GM18526 (cell line): ENCODE data around the gene PERM1.

Experiments
- POLR2A ChIP-seq: IDR thresholded peaks from 3 replicates; pipeline ENCODE4 v1.6.1; 2011; ENCODE audit not compliant: insufficient read length; ENCODE audit errors: extremely low read depth

The PERM1 gene

DNA sequence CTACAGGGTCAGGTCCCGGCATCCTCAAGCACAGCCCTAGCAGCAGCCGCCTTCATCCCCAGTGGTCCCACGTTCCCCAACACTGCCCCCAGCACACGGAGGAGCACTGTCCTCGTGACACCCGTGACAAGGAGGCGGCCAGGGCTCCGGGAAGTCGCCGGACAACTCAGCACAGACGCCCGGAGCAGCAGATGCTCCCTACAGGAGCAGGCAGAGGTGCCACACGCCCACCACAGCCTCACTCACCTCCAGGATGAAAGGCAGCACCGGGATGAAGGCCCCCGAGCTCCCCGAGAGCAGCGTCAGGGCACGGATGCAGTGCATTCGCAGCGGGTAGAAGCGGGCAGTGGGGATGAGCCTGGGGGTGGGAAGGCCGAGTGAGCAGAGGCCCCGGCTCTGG is 31.0 kb downstream of the PERM1 start:
- TF ChIP-seq POLR2A: no peak

DNA sequence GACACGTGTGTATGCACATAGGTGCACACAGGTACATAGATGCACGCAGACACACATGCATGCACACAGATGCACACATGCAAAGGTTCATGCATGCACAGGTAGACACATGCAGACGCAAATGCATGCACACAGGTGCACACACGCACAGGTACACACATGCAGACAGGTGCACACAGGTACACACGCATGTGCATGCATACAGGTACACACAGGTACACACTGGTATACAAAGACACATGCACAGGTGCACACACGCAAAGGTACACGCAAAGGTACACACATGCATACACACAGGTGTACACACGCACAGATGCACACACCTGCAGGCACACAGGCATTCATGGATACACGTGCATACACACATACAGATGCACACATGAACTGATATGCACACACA is 31.6 kb downstream of the PERM1 start:
- no peak for TF ChIP-seq POLR2A

DNA sequence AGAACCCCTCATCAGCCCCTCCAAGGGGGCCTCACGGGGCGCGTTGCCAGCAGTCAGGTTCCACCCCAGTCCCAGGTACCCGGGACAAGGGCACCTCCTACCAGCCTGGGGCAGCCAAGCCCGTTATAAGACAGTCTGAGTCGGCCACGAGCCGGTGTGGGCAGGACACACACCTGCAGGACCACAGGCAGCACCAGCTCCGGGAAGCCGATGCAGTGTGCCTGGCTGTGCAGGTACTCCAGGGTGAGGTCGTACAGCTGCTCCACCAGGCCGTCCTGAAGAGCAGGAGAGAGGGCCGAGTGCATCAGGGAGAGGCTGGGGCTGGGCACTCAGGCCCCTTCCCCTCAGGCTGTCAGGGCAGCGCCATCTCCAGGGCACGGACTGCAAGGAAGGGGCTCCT is 33.9 kb downstream of the PERM1 start:
- TF ChIP-seq POLR2A: no peak

DNA sequence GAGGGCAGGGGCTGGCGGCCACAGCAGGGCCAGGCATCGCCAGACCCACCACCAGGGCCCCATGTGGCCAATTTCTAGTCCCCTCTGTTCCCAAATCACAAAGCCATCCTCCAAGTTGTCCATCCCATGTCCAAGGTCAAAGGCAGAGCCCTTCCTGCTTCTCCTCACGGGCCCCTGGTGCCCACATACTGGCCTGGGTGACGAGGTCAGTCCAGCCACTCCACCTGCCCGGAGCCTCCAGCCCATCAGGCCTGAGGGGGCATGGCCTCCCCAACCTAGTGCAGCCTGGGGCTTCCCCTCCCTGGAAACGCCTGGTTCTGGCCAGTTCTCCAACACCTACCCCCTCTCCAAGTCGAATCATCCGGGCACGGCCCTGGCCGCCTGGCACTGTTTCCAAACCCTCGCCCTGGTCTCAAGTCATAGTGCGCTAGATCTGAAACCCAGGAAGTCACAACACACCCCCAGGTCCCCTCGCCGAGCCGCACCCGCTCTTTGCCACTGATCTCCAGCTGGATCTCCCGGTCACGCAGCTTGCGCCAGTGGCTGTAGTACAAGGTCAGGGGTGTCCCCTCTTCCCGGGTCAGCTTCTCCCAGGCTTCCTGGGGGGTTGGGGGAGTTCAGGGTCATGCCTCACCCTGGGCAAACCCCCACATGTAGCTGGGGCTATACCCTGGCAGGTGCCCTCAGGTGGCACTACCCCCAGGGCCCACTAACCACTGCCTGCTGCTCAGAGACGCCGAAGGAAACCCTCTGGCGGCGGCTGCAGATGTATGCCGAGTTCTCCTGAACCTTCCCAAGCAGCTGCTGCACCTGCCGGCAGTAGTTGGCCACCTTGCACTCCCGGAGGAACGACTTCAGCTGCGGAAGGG is 36.0 kb downstream of the PERM1 start:
- TF ChIP-seq POLR2A: no peak

DNA sequence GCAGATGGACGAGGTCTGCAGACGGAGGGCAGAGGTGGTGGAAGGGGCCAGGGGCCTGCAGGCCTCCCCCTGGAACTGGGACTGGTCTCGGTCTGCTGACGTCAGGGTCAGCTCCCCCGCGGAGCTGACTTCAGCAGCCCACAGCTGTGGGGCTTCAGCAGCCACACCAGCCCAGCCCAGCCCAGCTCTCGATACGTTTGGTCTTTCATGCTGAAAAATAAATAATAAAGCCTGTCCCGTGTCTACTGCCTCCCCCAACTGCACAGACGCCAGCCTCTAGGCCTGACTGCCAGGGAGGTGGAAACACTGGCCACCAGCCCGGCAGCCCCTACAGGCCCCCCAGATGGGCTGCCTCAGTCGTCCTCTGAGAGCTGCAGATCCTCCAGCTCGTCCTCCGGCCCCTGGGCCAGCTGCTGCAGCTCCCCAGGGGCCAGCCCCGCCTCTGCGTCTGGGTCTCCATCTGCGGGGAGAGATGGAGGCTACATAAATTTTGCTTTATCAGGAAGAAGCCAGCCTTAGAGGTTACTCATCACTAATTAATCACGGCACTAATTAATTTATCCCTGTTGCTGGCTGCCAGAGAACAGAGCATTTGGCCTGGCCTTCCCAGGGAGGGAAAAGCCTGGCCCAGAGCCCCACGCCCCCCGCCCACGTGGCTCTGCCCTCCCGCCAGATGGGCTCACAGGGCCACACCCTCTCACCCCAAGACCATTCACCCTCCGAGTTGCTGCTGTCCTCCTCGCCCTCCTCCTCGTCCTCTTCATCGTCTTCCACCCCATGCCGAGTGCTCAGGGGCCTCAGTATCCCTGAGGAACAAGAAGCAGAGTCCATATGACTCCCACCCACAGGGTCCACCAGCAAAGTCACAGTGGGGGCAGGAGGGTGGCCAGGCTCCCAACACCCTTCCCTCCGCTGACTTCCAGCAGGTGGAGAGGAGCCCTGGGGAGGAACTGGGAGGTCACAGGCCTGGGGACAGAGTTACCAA is 37.3 kb downstream of the PERM1 start:
- TF ChIP-seq POLR2A: no peak

DNA sequence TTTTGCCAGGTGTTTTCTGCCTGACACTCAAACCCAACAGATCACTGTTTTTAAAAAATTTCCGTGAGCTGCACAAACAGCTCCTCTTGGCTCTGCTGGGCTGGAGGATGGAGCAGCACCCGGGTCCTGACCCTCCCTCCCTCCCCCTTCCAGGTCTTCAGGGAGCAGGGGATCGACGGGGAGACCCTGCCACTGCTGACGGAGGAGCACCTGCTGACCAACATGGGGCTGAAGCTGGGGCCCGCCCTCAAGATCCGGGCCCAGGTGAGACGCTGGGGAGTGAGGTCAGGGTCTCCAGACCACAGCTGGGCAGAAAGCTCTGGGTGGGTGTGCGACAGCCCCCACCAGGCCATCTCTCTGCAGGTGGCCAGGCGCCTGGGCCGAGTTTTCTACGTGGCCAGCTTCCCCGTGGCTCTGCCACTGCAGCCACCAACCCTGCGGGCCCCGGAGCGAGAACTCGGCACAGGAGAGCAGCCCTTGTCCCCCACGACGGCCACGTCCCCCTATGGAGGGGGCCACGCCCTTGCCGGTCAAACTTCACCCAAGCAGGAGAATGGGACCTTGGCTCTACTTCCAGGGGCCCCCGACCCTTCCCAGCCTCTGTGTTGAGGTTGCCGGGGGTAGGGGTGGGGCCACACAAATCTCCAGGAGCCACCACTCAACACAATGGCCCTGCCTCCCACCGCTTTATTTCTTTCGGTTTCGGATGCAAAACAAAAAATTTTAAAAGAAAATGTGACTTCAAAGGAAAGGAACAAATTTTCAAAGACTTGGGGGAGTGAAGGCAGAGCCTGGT is 38.1 kb downstream of the PERM1 start:
- TF ChIP-seq POLR2A: no peak

DNA sequence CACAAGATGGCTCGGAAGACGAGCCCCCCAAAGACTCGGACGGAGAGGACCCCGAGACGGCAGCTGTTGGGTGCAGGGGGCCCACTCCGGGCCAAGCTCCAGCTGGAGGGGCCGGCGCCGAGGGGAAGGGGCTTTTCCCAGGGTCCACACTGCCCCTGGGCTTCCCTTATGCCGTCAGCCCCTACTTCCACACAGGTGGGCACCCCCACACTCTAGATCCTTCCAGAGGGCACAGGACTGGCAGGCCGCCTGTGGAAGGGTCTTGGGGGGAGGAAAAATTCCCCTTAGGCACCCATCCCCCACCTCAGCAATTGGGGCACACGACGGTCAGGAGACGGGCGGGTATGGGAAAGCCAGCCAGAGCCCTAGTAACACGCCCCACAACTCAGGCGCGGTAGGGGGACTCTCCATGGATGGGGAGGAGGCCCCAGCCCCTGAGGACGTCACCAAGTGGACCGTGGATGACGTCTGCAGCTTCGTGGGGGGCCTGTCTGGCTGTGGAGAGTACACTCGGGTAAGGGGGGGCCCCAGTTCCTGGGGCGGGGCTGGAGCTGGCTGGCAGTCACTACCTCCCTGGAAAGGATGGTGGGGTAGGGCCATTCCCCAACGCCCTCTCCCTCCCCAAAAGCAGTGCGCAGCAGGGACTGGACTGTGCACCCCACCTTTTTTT is 38.9 kb downstream of the PERM1 start:
- TF ChIP-seq POLR2A: no peak

DNA sequence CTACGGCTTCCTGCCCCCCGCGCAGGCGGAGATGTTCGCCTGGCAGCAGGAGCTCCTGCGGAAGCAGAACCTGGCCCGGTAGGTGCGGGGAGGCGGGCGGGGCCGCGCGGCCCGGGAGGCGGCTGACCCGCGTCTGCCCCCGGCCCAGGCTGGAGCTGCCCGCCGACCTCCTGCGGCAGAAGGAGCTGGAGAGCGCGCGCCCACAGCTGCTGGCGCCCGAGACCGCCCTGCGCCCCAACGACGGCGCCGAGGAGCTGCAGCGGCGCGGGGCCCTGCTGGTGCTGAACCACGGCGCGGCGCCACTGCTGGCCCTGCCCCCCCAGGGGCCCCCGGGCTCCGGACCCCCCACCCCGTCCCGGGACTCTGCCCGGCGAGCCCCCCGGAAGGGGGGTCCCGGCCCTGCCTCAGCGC is 39.5 kb downstream of the PERM1 start:
- no peak for TF ChIP-seq POLR2A

DNA sequence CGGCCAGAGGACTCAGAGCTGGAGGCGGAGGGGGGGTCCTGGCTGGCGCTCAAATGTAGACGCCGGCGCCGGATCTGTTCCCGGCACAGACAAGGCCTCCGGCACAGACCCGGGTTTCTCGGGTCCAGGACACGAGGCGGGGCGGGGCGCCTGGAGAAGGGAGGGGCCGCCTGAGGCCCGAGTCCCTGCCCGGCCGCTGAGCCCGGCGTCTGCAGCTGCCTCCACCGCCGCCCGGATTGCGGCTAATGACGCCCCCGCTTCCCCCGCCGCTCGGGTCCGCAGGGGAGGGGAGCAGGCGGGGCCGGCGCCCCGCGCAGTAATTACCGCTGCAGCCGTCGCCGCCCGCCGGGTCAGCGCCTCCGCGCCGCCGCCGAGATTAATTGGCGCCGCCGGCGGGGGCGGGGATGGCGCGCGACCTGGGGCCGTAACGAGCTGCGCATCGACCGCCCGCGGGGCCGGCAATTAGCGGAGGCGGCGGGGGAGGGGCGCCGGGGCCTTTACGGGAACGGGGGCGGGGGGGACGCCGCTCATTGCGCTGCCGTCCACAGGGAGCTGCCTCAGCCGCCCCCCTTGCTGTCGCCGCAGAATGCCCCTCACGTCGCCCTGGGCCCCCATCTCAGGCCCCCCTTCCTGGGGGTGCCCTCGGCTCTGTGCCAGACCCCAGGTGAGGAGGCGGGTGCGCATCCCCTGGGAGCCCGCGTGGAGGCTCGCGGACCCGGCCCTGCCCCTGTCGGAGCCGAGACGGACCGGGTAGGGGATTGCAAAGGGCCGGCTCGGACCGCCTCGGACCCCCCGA is 40.1 kb downstream of the PERM1 start:
- no peak for TF ChIP-seq POLR2A

DNA sequence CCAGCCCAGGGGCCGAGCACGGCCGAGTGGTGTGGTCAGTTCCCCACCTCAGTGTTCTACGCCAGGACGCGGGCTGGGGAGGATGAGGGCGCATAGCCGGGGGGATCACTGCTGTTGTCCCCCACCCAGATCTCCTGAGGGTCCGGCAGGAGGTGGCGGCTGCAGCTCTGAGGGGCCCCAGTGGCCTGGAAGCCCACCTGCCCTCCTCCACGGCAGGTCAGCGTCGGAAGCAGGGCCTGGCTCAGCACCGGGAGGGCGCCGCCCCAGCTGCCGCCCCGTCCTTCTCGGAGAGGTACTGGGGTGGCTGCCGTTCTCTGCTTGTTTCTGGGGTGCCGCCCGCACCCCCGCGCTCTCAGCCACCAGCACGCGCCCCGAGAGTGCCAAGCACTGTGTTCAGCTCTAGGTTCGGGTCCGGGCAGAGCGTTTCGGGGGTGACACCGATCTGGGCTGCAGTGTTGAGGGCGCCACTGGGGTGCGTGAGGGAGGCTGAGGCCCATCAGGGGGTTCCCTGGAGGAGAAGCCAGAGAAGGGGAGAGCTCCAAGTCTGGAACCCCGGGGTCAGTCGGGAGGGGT is 40.8 kb downstream of the PERM1 start:
- no peak for TF ChIP-seq POLR2A

DNA sequence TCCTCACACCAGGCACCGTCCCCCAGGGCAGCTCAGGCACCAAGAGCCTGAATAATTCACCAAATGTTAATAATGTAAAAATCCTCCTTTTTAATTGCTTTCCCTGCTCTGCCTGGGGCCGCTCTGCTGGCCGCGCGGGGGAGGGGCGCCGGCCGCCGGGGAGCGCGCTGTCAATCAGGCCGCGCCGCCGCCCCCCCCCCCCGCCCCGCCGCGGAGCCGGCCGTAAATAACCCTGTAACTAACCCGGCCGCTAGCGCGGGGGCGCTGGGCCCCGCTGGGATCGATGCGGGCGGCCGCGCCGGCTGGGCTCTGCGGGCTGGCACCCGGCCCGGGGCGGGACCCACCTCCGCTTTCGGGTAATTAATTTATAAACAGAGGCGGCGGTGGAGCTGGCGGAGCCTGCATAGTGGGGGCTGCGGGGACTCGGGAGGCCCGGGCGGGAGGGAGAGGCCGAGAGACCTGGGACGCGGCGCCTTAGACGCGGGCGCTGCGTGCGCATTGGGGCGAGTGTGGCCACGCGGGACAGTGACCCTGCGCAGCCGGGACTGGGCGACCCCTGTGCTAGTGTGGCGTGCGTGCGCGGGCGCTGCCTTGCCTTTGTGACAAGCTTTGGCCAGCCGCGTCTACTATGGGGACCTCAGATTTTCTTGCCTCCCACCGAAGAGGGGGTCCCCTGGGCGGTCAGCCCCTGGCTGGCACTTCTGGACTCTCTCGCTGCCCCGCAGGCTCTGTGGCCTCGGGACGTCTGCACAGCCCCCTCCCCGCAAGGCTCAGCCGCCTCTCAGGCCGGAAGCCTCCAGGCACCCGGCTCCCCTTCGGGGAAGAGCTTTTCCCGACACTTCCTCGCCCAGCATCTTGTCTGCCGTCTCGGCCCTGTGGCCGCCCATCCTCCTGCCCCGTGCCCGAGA is 41.5 kb downstream of the PERM1 start:
- TF ChIP-seq POLR2A: no peak

DNA sequence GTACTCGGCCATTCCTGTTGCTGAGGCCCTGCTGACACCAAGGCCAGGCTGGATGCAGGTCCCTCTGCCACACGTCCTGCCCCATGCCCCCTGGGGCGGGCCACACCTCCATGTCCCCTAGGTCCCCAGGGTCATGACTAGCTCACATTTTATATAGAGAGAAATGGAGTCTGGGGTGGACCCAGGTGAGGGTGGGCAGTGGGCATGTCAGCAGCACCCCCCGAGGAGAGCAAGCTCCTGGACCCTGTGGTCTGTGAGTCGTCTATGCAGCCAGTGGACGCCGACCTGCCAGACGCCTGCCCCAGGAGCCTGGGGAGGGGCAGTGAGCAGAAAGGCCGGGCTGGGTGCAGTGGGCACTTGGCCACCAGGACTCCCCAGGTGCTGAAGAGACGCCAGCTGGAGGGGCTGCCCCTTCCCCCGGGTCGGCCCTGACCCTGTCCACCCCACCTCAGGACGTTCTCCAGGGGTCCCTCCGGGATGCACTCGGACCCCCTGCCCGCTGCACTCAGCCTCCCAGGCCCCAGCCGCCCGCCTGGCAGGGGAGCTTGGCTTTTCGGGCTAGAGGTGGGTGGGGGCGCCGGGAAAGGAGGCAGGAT is 42.3 kb downstream of the PERM1 start:
- no peak for TF ChIP-seq POLR2A
